ENCODE measurements around the gene PRICKLE3.

DNA sequence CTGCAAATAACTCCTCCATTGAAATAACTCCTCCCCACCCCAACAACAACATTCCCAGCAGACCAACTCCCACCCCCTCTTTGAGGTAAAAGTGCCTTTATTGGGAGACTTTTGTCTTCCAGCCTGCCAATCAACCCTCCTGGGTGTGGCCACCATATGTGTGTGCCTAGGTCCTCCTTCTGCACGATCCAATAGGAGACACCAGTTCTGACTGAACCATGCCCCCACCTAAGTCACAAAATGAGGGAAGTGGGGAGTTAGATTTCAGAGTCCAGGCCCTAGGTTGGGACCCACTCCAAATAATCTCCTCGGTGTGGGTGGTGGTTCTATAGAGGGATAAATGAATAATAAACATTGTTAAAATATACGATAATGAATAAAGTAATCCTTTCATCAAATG, 11.4 kb downstream of the PRICKLE3 start:
- TF ChIP-seq, protein P1, sequence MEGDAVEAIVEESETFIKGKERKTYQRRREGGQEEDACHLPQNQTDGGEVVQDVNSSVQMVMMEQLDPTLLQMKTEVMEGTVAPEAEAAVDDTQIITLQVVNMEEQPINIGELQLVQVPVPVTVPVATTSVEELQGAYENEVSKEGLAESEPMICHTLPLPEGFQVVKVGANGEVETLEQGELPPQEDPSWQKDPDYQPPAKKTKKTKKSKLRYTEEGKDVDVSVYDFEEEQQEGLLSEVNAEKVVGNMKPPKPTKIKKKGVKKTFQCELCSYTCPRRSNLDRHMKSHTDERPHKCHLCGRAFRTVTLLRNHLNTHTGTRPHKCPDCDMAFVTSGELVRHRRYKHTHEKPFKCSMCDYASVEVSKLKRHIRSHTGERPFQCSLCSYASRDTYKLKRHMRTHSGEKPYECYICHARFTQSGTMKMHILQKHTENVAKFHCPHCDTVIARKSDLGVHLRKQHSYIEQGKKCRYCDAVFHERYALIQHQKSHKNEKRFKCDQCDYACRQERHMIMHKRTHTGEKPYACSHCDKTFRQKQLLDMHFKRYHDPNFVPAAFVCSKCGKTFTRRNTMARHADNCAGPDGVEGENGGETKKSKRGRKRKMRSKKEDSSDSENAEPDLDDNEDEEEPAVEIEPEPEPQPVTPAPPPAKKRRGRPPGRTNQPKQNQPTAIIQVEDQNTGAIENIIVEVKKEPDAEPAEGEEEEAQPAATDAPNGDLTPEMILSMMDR (IDR thresholded peaks at IDR 0.05), result no peak
- TF ChIP-seq POLR2A (IDR thresholded peaks at IDR 0.05), result no peak
